ENCODE measurements around the gene CPA4. TPM values are rescaled to one million over a fixed set of nuclear protein-coding genes. Genes with fewer than 3 reads are reported as not detected.
A peak's percentile ranks its signal among the peaks of the same experiment; 100 is the strongest.

The CPA4 gene
- total RNA-seq, 1 donor = 28.2 TPM

DNA sequence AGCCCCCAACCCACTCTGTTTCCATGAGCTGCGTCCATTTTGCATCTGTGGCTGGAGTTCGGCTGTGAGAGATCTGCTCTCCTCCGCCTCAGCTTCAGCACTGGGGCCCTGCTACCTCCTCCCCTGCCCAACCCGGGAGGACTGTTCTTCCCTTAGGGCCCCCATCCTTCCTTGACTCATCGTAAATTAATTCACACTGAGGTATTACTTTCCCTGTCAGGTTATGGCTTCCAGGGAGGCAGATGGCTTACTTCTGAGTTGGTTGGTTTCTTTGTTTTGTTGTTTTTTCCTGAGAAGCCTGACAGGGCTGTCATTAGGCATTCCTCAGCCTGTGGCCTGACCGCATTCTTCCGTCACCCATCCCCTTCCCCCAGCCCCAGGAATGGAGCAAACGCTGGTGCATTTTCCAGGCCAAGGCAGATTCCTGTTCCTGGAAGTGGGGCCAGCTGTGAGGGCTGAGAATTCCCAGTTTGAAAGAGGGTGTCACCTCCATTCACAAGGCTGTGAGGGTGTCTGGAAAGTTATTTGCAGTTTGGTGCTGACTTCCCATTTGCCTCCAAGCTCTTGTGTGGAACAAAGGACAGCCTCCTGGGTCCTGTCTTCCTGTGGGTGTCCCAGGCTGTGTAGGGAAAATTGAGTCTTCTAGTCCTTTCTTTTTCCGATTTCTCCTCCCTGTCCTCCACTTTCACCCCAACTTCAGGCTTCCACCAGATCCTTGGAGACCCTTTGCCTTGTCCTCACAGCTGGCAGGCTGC lies 63.3 kb downstream of the CPA4 start:
- H3K27me3 ChIP-seq (ENCODE audit: insufficient read depth, low read length) = no peaks in the 10 kb centered on the region
- H2AFZ ChIP-seq (ENCODE audit: low read length) = peak overlapping the region; percentile 64
- H3K27ac ChIP-seq (ENCODE audit: low read depth, low read length) = peak overlapping the region; percentile 98
- H3K4me2 ChIP-seq (ENCODE audit: insufficient read depth, low read length) = peak overlapping the region; percentile 64
- H3K79me2 ChIP-seq (ENCODE audit: insufficient read depth, low read length) = no peaks in the 10 kb centered on the region
- TF ChIP-seq, protein P1, sequence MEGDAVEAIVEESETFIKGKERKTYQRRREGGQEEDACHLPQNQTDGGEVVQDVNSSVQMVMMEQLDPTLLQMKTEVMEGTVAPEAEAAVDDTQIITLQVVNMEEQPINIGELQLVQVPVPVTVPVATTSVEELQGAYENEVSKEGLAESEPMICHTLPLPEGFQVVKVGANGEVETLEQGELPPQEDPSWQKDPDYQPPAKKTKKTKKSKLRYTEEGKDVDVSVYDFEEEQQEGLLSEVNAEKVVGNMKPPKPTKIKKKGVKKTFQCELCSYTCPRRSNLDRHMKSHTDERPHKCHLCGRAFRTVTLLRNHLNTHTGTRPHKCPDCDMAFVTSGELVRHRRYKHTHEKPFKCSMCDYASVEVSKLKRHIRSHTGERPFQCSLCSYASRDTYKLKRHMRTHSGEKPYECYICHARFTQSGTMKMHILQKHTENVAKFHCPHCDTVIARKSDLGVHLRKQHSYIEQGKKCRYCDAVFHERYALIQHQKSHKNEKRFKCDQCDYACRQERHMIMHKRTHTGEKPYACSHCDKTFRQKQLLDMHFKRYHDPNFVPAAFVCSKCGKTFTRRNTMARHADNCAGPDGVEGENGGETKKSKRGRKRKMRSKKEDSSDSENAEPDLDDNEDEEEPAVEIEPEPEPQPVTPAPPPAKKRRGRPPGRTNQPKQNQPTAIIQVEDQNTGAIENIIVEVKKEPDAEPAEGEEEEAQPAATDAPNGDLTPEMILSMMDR (IDR thresholded peaks at IDR 0.05; ENCODE audit: extremely low read depth, low read depth, low read length) = no peak
- peak overlapping the region; percentile 36 for H3K4me3 ChIP-seq (ENCODE audit: insufficient read depth, low read length)
- peak; percentile 94 for DNase-seq (ENCODE audit: insufficient read length, low spot score, missing footprints)
- H3K9me3 ChIP-seq (ENCODE audit: low read depth, low read length) = peaks cover 6% of the 10 kb centered on the region
- no peaks in the 10 kb centered on the region for H4K20me1 ChIP-seq (ENCODE audit: insufficient read depth, low read length)
- no peaks in the 10 kb centered on the region for H3K36me3 ChIP-seq (ENCODE audit: insufficient read depth, low read length)
- H3K4me1 ChIP-seq (ENCODE audit: insufficient read depth, low read length) = peaks cover 33% of the 10 kb centered on the region

DNA sequence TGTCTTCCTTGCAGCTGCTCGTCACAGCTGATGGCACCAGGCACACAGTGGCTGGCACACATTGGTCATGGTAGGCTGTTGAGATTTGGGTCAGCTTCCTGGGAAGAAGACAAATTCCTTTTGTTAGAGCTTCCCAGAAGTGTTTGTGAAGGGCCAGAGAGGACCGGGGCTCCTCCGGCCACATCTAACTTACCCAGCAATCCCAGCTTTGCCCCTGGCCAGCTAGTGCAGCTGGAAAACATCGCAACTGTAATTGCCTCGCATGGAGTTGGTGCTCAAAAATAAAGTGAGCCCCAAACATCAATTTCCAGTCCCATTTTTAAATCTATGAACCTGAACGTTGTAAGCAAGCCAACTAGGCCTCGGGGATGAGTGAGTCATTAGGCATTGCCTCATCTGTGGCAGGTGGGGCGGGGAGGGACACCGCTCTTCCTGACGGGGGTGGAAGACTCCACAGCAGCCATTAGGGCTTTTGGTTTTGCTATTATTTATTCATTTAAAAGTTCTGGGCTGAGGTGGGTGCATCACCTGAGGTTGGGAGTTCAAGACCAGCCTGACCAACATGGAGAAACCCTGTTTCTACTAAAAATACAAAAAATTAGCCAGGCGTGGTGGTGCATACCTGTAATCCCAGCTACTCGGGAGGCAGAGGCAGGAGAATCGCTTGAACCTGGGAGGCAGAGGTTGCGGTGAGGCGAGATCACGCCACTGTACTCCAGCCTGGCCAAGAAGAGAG lies 64.1 kb downstream of the CPA4 start:
- TF ChIP-seq, protein P1 (IDR thresholded peaks at IDR 0.05; ENCODE audit: extremely low read depth, low read depth, low read length) = no peak
- Histone ChIP-seq H3K27me3 (ENCODE audit: insufficient read depth, low read length) (no peaks in the 10 kb centered on the region), H3K36me3 (ENCODE audit: insufficient read depth, low read length) (no peaks in the 10 kb centered on the region), H4K20me1 (ENCODE audit: insufficient read depth, low read length) (no peaks in the 10 kb centered on the region), H3K9me3 (ENCODE audit: low read depth, low read length) (peaks cover 6% of the 10 kb centered on the region), H2AFZ (ENCODE audit: low read length) (peak overlapping the region; percentile 36), H3K27ac (ENCODE audit: low read depth, low read length) (peak overlapping the region; percentile 98), H3K4me1 (ENCODE audit: insufficient read depth, low read length) (peaks cover 33% of the 10 kb centered on the region), H3K79me2 (ENCODE audit: insufficient read depth, low read length) (no peaks in the 10 kb centered on the region), H3K4me3 (ENCODE audit: insufficient read depth, low read length) (peak overlapping the region; percentile 36), H3K4me2 (ENCODE audit: insufficient read depth, low read length) (peak overlapping the region; percentile 64)
- peak; percentile 62 for DNase-seq (ENCODE audit: insufficient read length, low spot score, missing footprints)

DNA sequence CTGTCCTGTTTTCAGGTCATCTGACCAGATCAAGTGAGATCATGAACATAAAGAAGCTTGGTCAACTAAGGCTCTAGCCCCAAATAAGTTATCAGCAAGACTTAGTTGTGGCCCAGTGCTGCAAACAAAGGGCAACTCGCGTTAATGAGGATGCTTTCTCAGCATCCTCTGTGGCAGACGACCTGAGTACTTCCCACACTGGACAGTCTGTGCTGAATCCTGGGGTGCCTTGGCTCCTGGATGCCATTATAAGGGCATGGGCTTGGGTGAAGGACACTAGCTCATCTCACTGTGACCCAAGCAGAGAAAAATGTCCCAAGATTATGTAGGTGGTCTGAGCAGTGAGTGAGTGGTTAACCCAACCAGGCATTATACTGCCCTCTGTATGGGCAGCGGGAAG lies 65.5 kb downstream of the CPA4 start:
- Histone ChIP-seq H4K20me1 (ENCODE audit: insufficient read depth, low read length) (no peaks in the 10 kb centered on the region), H3K27me3 (ENCODE audit: insufficient read depth, low read length) (no peaks in the 10 kb centered on the region), H2AFZ (ENCODE audit: low read length) (no peak overlapping the region), H3K9me3 (ENCODE audit: low read depth, low read length) (peaks cover 6% of the 10 kb centered on the region), H3K4me3 (ENCODE audit: insufficient read depth, low read length) (no peak overlapping the region), H3K27ac (ENCODE audit: low read depth, low read length) (no peak overlapping the region), H3K4me2 (ENCODE audit: insufficient read depth, low read length) (no peak overlapping the region), H3K4me1 (ENCODE audit: insufficient read depth, low read length) (peaks cover 27% of the 10 kb centered on the region), H3K79me2 (ENCODE audit: insufficient read depth, low read length) (no peaks in the 10 kb centered on the region), H3K36me3 (ENCODE audit: insufficient read depth, low read length) (no peaks in the 10 kb centered on the region)
- TF ChIP-seq, protein P1 (IDR thresholded peaks at IDR 0.05; ENCODE audit: extremely low read depth, low read depth, low read length) = no peak
- DNase-seq (ENCODE audit: insufficient read length, low spot score, missing footprints) = no peak

DNA sequence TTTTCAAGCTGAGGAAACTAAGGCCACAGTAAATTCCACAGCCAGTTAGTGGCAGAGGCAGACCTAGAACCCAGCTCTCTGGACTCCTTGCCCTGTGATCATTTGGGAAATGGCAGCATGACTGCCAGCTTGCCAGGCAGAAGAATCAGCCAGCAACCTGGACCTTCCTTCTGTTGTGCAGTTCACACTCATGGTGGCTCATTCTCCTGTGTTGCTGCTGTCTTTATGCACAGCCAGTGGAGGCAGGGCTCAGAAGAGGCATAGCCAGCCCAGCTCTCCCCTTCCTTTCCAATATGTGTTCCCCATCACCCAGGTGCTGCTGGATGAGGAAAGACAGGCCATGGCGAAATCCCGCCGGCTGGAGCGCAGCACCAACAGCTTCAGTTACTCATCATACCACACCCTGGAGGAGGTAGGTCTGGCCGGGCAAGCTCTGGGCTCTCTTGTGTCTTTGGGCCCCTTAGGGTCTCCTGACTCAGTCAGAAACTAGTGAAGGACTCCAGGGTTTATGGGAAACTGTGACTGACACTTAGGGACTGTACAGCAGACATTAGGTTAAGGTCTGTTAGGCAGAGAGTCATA lies 66.4 kb downstream of the CPA4 start:
- TF ChIP-seq, protein P1 (IDR thresholded peaks at IDR 0.05; ENCODE audit: extremely low read depth, low read depth, low read length) = no peak
- H3K27ac ChIP-seq (ENCODE audit: low read depth, low read length) = no peak overlapping the region
- no peaks in the 10 kb centered on the region for H4K20me1 ChIP-seq (ENCODE audit: insufficient read depth, low read length)
- DNase-seq (ENCODE audit: insufficient read length, low spot score, missing footprints) = no peak
- H3K27me3 ChIP-seq (ENCODE audit: insufficient read depth, low read length) = no peaks in the 10 kb centered on the region
- no peak overlapping the region for H3K4me2 ChIP-seq (ENCODE audit: insufficient read depth, low read length)
- peaks cover 32% of the 10 kb centered on the region for H3K4me1 ChIP-seq (ENCODE audit: insufficient read depth, low read length)
- H3K79me2 ChIP-seq (ENCODE audit: insufficient read depth, low read length) = no peaks in the 10 kb centered on the region
- no peak overlapping the region for H3K4me3 ChIP-seq (ENCODE audit: insufficient read depth, low read length)
- H3K36me3 ChIP-seq (ENCODE audit: insufficient read depth, low read length) = no peaks in the 10 kb centered on the region
- peaks cover 6% of the 10 kb centered on the region for H3K9me3 ChIP-seq (ENCODE audit: low read depth, low read length)
- no peak overlapping the region for H2AFZ ChIP-seq (ENCODE audit: low read length)
